Measurements from ENCODE around the gene RPS4Y1.

- TF ChIP-seq RAD21 (IDR thresholded peaks at IDR 0.05; ENCODE audit: low read length) (no peak), CHD1 (IDR thresholded peaks at IDR 0.05; ENCODE audit: low read depth, low read length) (no peak), POLR2A (IDR thresholded peaks at IDR 0.05; ENCODE audit: low read depth, low read length) (no peak), CTCF (conservative IDR thresholded peaks at IDR 0.05; ENCODE audit: low read depth, low read length) (no peak), USF2 (IDR thresholded peaks at IDR 0.05; ENCODE audit: low read depth, low read length) (no peak), RFX5 (IDR thresholded peaks at IDR 0.05; ENCODE audit: low read depth, low read length) (no peak), CEBPB (IDR thresholded peaks at IDR 0.05; ENCODE audit: low read depth, low read length) (no peak), RCOR1 (IDR thresholded peaks at IDR 0.05; ENCODE audit: insufficient replicate concordance, low read length) (no peak)
Measured at GRCh38 chrY:2887955-2888354, 46.6 kb downstream of the RPS4Y1 start.
